CD14-positive monocyte (primary cell): ENCODE measurements around the gene LEO1. TPM values are rescaled to one million over a fixed set of nuclear protein-coding genes. Genes with fewer than 3 reads are reported as not detected.

ENCODE experiments used
- DNase-seq, 3 donors: peaks; one replicate each; pipeline ENCODE4 v3.0.0-alpha.2; 2011 to 2022
- H2AFZ ChIP-seq: 2 replicates; pipeline ENCODE4 v1.6.0; 2012; ENCODE audit warnings: mild to moderate bottlenecking, low read depth, low read length, inconsistent platforms; ENCODE audit not compliant: insufficient read depth, poor library complexity, severe bottlenecking
- H3K27ac ChIP-seq, 2 donors: 1 replicate in 1 of 2; 2 replicates in 1 of 2; pipeline ENCODE4 v1.5.1; 2012 to 2013; ENCODE audit warnings: low read length in 2 of 2, control low read depth in 1 of 2, inconsistent platforms in 1 of 2, low read depth in 1 of 2, mild to moderate bottlenecking in 1 of 2
- H3K27me3 ChIP-seq, 2 donors: one replicate each; pipeline versions ENCODE4 v1.6.0 to v1.6.1; 2011 to 2013; ENCODE audit warnings: low read length in 2 of 2; ENCODE audit not compliant: control insufficient read depth in 2 of 2, insufficient read depth in 2 of 2
- H3K36me3 ChIP-seq, 2 donors: replicated peaks in 1 of 2; 1 replicate in 1 of 2; 2 replicates in 1 of 2; pipeline versions ENCODE4 v1.5.1 to v1.6.1; 2012 to 2013; ENCODE audit warnings: low read length in 2 of 2, control low read depth in 1 of 2, inconsistent platforms in 1 of 2, mild to moderate bottlenecking in 1 of 2; ENCODE audit not compliant: insufficient read depth in 2 of 2, control insufficient read depth in 1 of 2
- H3K4me1 ChIP-seq, 2 donors: 1 replicate in 1 of 2; 2 replicates in 1 of 2; pipeline versions ENCODE4 v1.5.1 to v1.6.1; 2012 to 2013; ENCODE audit warnings: low read length in 2 of 2, control low read depth in 1 of 2, inconsistent platforms in 1 of 2, mild to moderate bottlenecking in 1 of 2, moderate library complexity in 1 of 2; ENCODE audit not compliant: insufficient read depth in 2 of 2, control insufficient read depth in 1 of 2
- H3K4me2 ChIP-seq: replicated peaks from 2 replicates; pipeline ENCODE3; 2012; ENCODE audit warnings: low read length, moderate library complexity, mild to moderate bottlenecking; ENCODE audit not compliant: poor library complexity, severe bottlenecking; ENCODE audit errors: extremely low read depth
- H3K4me3 ChIP-seq, 3 experiments: fragments of 200-600 bp in 1 of 3; sonication (generic) in 1 of 3; replicated peaks in 1 of 3; 1 replicate in 2 of 3; 2 replicates in 1 of 3; pipeline ENCODE4 v1.5.1; 2011 to 2013; ENCODE audit warnings: low read length in 3 of 3, mild to moderate bottlenecking in 3 of 3, control low read depth in 2 of 3, low read depth in 2 of 3, inconsistent platforms in 1 of 3, moderate library complexity in 1 of 3
- H3K79me2 ChIP-seq: 2 replicates; pipeline ENCODE4 v1.6.0; 2012; ENCODE audit warnings: mild to moderate bottlenecking, control low read depth, inconsistent platforms, low read length, moderate library complexity; ENCODE audit not compliant: insufficient read depth
- H3K9ac ChIP-seq: 2 replicates; pipeline ENCODE4 v1.6.0; 2017; ENCODE audit warnings: low read length, mild to moderate bottlenecking; ENCODE audit not compliant: insufficient read depth, poor library complexity, severe bottlenecking
- H3K9me3 ChIP-seq, 2 donors: replicated peaks in 1 of 2; 1 replicate in 1 of 2; 2 replicates in 1 of 2; pipeline versions ENCODE4 v1.5.1 to v1.6.1; 2012 to 2013; ENCODE audit warnings: low read length in 2 of 2, control low read depth in 1 of 2; ENCODE audit not compliant: control insufficient read depth in 1 of 2, insufficient read depth in 1 of 2
- H4K20me1 ChIP-seq: 2 replicates; pipeline ENCODE4 v1.6.0; 2012; ENCODE audit warnings: mild to moderate bottlenecking, low read length, control low read depth, moderate library complexity; ENCODE audit not compliant: insufficient read depth
- H3K27ac Mint-ChIP-seq, 7 donors: one replicate each; pipeline ENCODE4 v1.8.0; 2020; ENCODE audit warnings: mild to moderate bottlenecking in 7 of 7, mixed read lengths in 7 of 7, moderate library complexity in 6 of 7, inconsistent platforms in 2 of 7
- H3K27me3 Mint-ChIP-seq, 3 donors: one replicate each; pipeline ENCODE4 v1.8.0; 2021 to 2022; ENCODE audit warnings: low read depth in 3 of 3, mild to moderate bottlenecking in 3 of 3, mixed read lengths in 3 of 3, moderate library complexity in 3 of 3, inconsistent platforms in 1 of 3
- H3K36me3 Mint-ChIP-seq, 2 donors: one replicate each; pipeline ENCODE4 v1.8.0; 2020; ENCODE audit warnings: mixed read lengths in 2 of 2, inconsistent platforms in 1 of 2, mild to moderate bottlenecking in 1 of 2
- H3K4me1 Mint-ChIP-seq: one replicate; pipeline ENCODE4 v1.8.0; 2020; ENCODE audit warnings: mild to moderate bottlenecking, mixed read lengths
- H3K4me3 Mint-ChIP-seq, 2 donors: one replicate each; pipeline ENCODE4 v1.8.0; 2020; ENCODE audit warnings: mild to moderate bottlenecking in 2 of 2, mixed read lengths in 2 of 2, moderate library complexity in 1 of 2
- H3K9me3 Mint-ChIP-seq, 7 donors: one replicate each; pipeline ENCODE4 v1.8.0; 2020 to 2022; ENCODE audit warnings: mixed read lengths in 7 of 7, mild to moderate bottlenecking in 6 of 7, moderate library complexity in 6 of 7, inconsistent platforms in 2 of 7
- CTCF ChIP-seq: fragments of 200-600 bp; IDR thresholded peaks from one replicate; pipeline ENCODE4 v1.8.0; 2022; ENCODE audit warnings: antibody characterized with exemption, mild to moderate bottlenecking
- WGBS: methylation state at CpG from one replicate; pipeline ENCODE4 v1.1.5; 2013; ENCODE audit warnings: missing lambda C conversion rate; ENCODE audit not compliant: insufficient coverage; 5-methylcytosine and 5-hydroxymethylcytosine counted together
- intact Hi-C, 2 donors: fragments of 100-400 bp; cut with micrococcal nuclease; formaldehyde crosslinking; loops; one replicate each; pipeline versions ENCODE4 v1.15.0 to v1.15.1; 2023
- polyA plus RNA-seq, 3 donors: library from polyadenylated mRNA; depleted of rRNA in 1 of 3; unstranded in 2 of 3; stranded (reverse) in 1 of 3; fragments of 300-500 nt in 2 of 3; fragments of >200 nt in 1 of 3; fragmentation: Illumina TruSeq in 2 of 3; gene quantifications; 1 replicate in 2 of 3; 2 replicates in 1 of 3; pipeline ENCODE4 v1.2.3, GENCODE V29; 2012 to 2021

LEO1 gene
- polyA plus RNA-seq, 3 donors, result 1.4 to 9.3 (median 4.7) TPM

GRCh38 chr15:52018244-52018643 is 46.7 kb upstream of the LEO1 start:
- intact Hi-C loops, result loop anchor here in 1 of 2 donors (10.0 kb wide), 1 partner anchor 393 kb away; the partner anchor contains the start of gene DMXL2
- TF ChIP-seq CTCF, result no peak
- Mint-ChIP-seq H3K27me3 (peaks cover 1 to 8% (median 4%) of the 10 kb centered on the region in 3 donors), H3K9me3 (peaks cover 0 to 2% (median 0%) of the 10 kb centered on the region in 7 donors), H3K36me3 (peaks cover 1 to 7% of the 10 kb centered on the region in 2 donors), H3K4me3 (peak overlapping the region; percentile 82 to 92), H3K27ac (peak overlapping the region; percentile 96 to 100 (median 99)), H3K4me1 (peaks cover 62% of the 10 kb centered on the region)
- Histone ChIP-seq H3K36me3 (no peaks in the 10 kb centered on the region), H4K20me1 (peaks cover 34% of the 10 kb centered on the region), H3K27me3 (no peaks in the 10 kb centered on the region), H3K4me2 (peak overlapping the region; percentile 43), H3K4me3 (peak overlapping the region in 1 of 3 experiments; percentile 58), H3K79me2 (peaks cover 36% of the 10 kb centered on the region), H3K9me3 (no peaks in the 10 kb centered on the region), H2AFZ (no peak overlapping the region), H3K9ac (peak overlapping the region; percentile 86), H3K4me1 (peaks cover 50 to 70% of the 10 kb centered on the region in 2 donors), H3K27ac (peak overlapping the region; percentile 76 to 88)
- WGBS, result 100% methylated on average over 6 of the region's 7 CpGs
- no peak for DNase-seq

GRCh38 chr15:52016316-52016715 is 44.7 kb upstream of the LEO1 start:
- peaks cover 1 to 6% (median 4%) of the 10 kb centered on the region in 3 donors for H3K27me3 Mint-ChIP-seq
- Histone ChIP-seq H3K9ac (no peak overlapping the region), H3K4me1 (peaks cover 57 to 72% of the 10 kb centered on the region in 2 donors), H3K9me3 (no peaks in the 10 kb centered on the region), H3K36me3 (no peaks in the 10 kb centered on the region), H4K20me1 (peaks cover 15% of the 10 kb centered on the region), H3K79me2 (peaks cover 17% of the 10 kb centered on the region), H3K4me2 (no peak overlapping the region), H2AFZ (no peak overlapping the region), H3K4me3 (no peak overlapping the region), H3K27ac (no peak overlapping the region), H3K27me3 (no peaks in the 10 kb centered on the region)
- intact Hi-C loops, result loop anchor here in 1 of 2 donors (10.0 kb wide), 1 partner anchor 392 kb away; the partner anchor contains the start of gene DMXL2
- 100% methylated on average over 1 of the region's 2 CpGs for WGBS
- H3K9me3 Mint-ChIP-seq, result peaks cover 0 to 2% (median 0%) of the 10 kb centered on the region in 7 donors
- no peak overlapping the region for H3K4me3 Mint-ChIP-seq
- peak in 1 of 3 donors; percentile 20 for DNase-seq
- TF ChIP-seq CTCF, result no peak
- peak overlapping the region; percentile 42 to 89 (median 79) for H3K27ac Mint-ChIP-seq
- peaks cover 0 to 7% of the 10 kb centered on the region in 2 donors for H3K36me3 Mint-ChIP-seq
- peaks cover 61% of the 10 kb centered on the region for H3K4me1 Mint-ChIP-seq
